ENCODE measurements around the gene SDK1. TPM values are rescaled to one million over a fixed set of nuclear protein-coding genes. Genes with fewer than 3 reads are reported as not detected.

Gene SDK1
- total and polyA plus RNA-seq, 2 experiments from 2014 or later: 4.1 to 16.5 TPM

DNA sequence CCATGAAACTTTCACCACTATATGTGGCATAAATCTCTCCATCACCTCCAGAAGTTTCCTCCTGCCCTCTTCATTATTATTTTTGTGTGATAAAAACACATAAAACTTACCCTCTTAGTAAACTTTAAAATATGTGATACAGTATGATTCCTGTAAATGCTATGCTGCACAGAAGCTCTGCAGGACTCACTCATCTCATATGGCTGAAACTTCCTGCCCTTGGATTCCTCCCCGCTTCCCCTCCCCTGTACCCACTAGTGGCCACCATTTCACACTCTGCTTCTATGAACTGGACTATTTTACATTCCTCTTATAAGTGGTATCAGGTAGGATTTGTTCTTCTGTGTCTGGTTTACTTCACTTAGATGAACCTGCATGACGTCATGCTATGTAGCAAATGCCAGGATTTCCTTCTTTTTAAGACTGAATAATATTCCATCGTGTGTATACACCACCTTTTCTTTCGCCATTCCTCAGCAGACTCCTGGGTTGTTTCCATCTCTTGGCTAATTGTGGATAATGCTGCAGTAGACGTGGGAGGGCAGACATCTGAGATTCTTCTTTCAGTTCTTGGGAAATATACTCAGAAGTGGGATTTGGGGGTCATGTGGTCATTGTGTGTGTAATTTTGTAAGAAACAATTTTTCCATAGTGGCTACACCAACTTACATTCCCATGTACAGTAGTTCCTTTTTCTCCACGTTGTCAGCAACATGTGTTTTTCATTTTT lies 335.2 kb downstream of the SDK1 start:
- Histone ChIP-seq H3K27me3 (no peaks in the 10 kb centered on the region), H3K4me1 (ENCODE audit: low read depth) (peaks cover 7% of the 10 kb centered on the region), H3K36me3 (no peaks in the 10 kb centered on the region), H3K4me3 (no peak overlapping the region), H3K9me3 (ENCODE audit: low read depth) (no peaks in the 10 kb centered on the region), H3K27ac (no peak overlapping the region)
- DNase-seq (ENCODE audit: low read depth in 1 of 2, low spot score in 1 of 2): no peak
- TF ChIP-seq, protein P1, sequence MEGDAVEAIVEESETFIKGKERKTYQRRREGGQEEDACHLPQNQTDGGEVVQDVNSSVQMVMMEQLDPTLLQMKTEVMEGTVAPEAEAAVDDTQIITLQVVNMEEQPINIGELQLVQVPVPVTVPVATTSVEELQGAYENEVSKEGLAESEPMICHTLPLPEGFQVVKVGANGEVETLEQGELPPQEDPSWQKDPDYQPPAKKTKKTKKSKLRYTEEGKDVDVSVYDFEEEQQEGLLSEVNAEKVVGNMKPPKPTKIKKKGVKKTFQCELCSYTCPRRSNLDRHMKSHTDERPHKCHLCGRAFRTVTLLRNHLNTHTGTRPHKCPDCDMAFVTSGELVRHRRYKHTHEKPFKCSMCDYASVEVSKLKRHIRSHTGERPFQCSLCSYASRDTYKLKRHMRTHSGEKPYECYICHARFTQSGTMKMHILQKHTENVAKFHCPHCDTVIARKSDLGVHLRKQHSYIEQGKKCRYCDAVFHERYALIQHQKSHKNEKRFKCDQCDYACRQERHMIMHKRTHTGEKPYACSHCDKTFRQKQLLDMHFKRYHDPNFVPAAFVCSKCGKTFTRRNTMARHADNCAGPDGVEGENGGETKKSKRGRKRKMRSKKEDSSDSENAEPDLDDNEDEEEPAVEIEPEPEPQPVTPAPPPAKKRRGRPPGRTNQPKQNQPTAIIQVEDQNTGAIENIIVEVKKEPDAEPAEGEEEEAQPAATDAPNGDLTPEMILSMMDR (IDR thresholded peaks at IDR 0.05; ENCODE audit: low read depth, low read length): no peak

DNA sequence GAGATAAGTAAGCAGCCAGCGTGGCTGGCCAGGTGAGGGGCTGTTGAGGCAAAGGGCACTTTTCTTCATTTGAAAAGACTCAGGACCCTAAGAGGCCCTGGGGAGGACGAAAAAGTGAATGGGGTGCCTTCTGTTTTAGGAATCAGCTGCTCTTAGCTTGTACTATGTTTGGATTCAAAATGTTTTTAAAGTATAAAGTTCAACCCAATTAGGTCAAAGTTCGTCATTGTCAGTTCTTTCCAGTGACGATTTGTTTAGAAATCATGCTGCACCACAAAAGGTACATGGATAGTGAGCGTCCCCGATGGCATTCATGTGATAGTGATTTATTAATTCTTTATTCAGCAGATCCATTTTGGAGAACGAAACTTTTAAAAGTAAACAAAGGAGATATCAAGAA lies 338.2 kb downstream of the SDK1 start:
- no peak for DNase-seq (ENCODE audit: low read depth in 1 of 2, low spot score in 1 of 2)
- Histone ChIP-seq H3K36me3 (no peaks in the 10 kb centered on the region), H3K27me3 (no peaks in the 10 kb centered on the region), H3K9me3 (ENCODE audit: low read depth) (no peaks in the 10 kb centered on the region), H3K4me1 (ENCODE audit: low read depth) (peaks cover 7% of the 10 kb centered on the region), H3K27ac (peak overlapping the region; percentile 24), H3K4me3 (no peak overlapping the region)
- TF ChIP-seq, protein P1 (IDR thresholded peaks at IDR 0.05; ENCODE audit: low read depth, low read length): no peak

DNA sequence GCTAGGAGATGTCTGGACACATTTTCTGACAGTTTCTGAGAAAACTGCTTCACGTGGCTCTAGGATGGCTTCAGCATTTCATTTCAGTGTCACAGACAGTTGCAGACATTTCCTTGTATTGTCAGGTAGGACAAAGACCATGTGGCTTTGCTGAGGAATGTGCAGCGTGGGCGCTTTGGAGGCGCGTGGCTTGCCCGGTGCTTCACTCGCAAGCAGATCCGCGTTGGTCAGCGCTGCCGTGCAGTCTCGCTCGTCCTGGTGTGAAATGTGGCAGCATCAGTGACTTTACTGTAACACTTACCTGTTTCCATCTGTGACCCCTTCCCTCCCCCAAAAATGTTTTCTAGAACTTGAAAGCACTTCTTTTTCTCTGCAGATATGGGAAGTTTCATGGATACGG lies 340.5 kb downstream of the SDK1 start:
- Histone ChIP-seq H3K9me3 (ENCODE audit: low read depth) (no peaks in the 10 kb centered on the region), H3K36me3 (no peaks in the 10 kb centered on the region), H3K4me3 (no peak overlapping the region), H3K27ac (no peak overlapping the region), H3K4me1 (ENCODE audit: low read depth) (peaks cover 7% of the 10 kb centered on the region), H3K27me3 (no peaks in the 10 kb centered on the region)
- DNase-seq (ENCODE audit: low read depth in 1 of 2, low spot score in 1 of 2): no peak
- TF ChIP-seq, protein P1 (IDR thresholded peaks at IDR 0.05; ENCODE audit: low read depth, low read length): no peak

DNA sequence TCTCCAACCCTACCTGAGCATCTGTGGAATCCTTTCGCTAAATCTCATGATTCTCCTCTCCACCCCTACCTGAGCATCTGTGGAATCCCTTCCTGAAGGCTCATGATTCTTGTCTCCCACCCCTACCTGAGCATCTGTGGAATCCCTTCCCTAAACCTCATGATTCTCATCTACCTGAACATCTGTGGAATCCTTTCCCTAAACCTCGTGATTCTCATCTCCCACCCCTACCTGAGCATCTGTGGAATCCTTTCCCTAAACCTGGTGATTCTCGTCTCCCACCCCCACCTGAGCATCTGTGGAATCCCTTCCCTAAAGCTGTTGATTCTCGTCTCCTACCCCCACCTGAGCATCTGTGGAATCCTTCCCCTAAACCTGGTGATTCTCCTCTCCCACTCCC lies 342.0 kb downstream of the SDK1 start:
- Histone ChIP-seq H3K27me3 (no peaks in the 10 kb centered on the region), H3K4me3 (no peak overlapping the region), H3K36me3 (no peaks in the 10 kb centered on the region), H3K4me1 (ENCODE audit: low read depth) (peaks cover 7% of the 10 kb centered on the region), H3K27ac (no peak overlapping the region), H3K9me3 (ENCODE audit: low read depth) (no peaks in the 10 kb centered on the region)
- DNase-seq (ENCODE audit: low read depth in 1 of 2, low spot score in 1 of 2): no peak
- TF ChIP-seq, protein P1 (IDR thresholded peaks at IDR 0.05; ENCODE audit: low read depth, low read length): no peak

DNA sequence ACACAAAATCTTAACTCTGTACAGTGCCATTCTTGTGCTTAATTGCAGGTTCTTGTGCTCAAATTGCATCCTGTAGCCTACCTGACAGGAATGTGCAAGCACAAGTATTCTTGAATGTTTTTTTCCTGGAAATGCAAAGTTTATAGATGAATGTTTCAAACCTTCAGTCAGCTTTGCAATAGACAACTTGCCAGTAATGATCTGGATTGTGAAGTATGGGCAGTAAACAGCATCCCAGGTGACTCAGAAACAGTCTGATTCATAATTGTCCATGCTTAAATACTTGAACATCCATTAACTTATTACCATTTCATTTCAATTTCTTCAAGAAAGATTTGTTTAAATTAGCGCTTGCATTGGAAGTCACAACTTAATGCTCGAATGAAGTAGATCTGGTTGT lies 347.2 kb downstream of the SDK1 start:
- Histone ChIP-seq H3K27ac (no peak overlapping the region), H3K4me3 (no peak overlapping the region), H3K36me3 (no peaks in the 10 kb centered on the region), H3K27me3 (no peaks in the 10 kb centered on the region), H3K9me3 (ENCODE audit: low read depth) (no peaks in the 10 kb centered on the region), H3K4me1 (ENCODE audit: low read depth) (no peaks in the 10 kb centered on the region)
- no peak for DNase-seq (ENCODE audit: low read depth in 1 of 2, low spot score in 1 of 2)
- TF ChIP-seq, protein P1 (IDR thresholded peaks at IDR 0.05; ENCODE audit: low read depth, low read length): no peak
